IPS-18c (cell line): Measurements from ENCODE around the gene ADAMTS16.

Experiments used
- H3K4me3 ChIP-seq: 2 replicates; pipeline ENCODE4 v1.7.0; 2013; ENCODE audit warnings: low read depth, mild to moderate bottlenecking, low read length, moderate library complexity; ENCODE audit not compliant: insufficient read depth
- H3K9me3 ChIP-seq: one replicate; pipeline ENCODE4 v1.6.1; 2013; ENCODE audit warnings: mild to moderate bottlenecking, low read length, moderate library complexity; ENCODE audit not compliant: control insufficient read depth, insufficient read depth

Gene ADAMTS16

GRCh38 chr5:5308319-5308718 is 168.2 kb downstream of the ADAMTS16 start:
- H3K4me3 ChIP-seq = no peak overlapping the region
- no peaks in the 10 kb centered on the region for H3K9me3 ChIP-seq

DNA sequence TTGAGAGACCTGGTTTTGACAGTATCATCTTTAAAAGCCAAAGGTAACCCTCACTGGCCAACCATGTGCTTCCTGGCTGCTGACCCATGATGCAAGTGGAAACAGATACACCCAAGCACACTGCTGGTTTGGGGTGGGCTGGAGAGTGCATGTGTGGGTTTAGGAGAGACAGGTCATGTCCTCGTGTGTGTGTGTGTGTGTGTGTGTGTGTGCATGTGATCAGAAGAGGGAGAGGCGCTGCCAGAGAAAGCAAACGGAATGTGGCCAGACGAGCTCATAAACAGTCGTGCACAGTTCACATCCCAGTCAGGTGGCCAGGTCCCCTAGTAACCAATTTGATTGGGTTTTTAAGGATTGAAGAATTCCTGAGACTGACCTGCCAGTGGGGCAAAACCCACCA is 169.5 kb downstream of the ADAMTS16 start:
- H3K4me3 ChIP-seq = no peak overlapping the region
- no peaks in the 10 kb centered on the region for H3K9me3 ChIP-seq

GRCh38 chr5:5313101-5313635 is 173.0 kb downstream of the ADAMTS16 start:
- peaks cover 2% of the 10 kb centered on the region for H3K9me3 ChIP-seq
- no peak overlapping the region for H3K4me3 ChIP-seq

DNA sequence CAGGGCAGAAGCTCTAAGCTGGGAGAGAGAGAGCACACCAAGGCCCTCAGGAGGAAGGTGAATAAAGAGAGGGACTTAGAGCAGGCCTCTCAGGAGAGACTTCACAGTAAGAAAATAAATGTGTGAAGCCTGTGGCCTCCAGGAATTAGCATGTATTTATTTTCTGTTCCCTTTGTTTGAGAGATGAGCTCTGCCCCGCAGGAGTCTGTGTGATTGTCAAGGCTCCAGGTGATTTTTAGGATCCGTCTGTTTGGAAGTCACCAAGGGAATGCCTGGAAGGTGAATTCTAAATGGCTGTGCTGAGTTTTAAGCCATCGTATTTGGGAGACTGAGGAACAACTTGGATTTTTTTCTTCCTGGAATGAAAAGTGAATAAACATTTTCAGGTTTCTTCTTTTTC is 174.0 kb downstream of the ADAMTS16 start:
- no peak overlapping the region for H3K4me3 ChIP-seq
- peaks cover 2% of the 10 kb centered on the region for H3K9me3 ChIP-seq

DNA sequence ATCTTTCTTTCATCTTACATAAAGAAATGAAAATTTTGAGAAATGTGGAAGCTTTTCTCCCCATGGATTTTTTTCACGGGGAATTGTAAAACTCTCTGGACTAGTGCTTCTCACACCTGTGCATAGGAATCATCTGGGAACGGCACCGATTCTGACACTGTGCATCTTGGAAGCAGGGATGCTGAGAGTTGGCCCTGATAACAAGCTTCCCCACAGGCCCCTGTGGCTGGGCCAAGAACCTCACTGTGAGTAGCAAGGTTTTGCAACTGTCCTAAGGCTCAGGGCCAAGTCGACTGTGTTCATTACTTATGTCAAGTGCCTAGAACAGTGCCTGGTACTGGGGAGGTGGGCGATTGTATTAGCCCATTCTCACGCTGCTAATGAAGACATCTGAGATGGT is 174.5 kb downstream of the ADAMTS16 start:
- peaks cover 2% of the 10 kb centered on the region for H3K9me3 ChIP-seq
- no peak overlapping the region for H3K4me3 ChIP-seq

- Histone ChIP-seq H3K4me3 (no peak overlapping the region), H3K9me3 (peaks cover 2% of the 10 kb centered on the region)
These were observed 175.2 kb downstream of the ADAMTS16 start for GRCh38 chr5:5315068-5315980.

GRCh38 chr5:5316334-5316733 is 176.2 kb downstream of the ADAMTS16 start:
- Histone ChIP-seq H3K9me3 (peaks cover 2% of the 10 kb centered on the region), H3K4me3 (no peak overlapping the region)

DNA sequence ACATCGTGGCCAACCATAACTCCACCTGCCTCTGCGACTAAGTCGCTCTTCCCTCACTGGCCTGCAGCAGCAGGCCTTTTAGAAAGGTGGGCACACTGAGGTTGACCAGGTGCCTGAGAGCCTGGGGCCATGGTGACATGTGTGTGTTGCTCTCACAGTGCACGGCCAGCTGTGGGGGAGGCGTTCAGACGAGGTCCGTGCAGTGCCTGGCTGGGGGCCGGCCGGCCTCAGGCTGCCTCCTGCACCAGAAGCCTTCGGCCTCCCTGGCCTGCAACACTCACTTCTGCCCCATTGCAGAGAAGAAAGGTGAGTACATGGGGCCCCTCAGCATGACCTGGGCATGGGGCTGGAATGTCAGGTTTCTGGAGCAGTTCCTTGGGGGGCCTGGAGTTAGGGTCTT is 177.8 kb downstream of the ADAMTS16 start:
- Histone ChIP-seq H3K9me3 (peaks cover 2% of the 10 kb centered on the region), H3K4me3 (no peak overlapping the region)

GRCh38 chr5:5318426-5319190 is 178.5 kb downstream of the ADAMTS16 start:
- no peak overlapping the region for H3K4me3 ChIP-seq

GRCh38 chr5:5320062-5320805 is 180.1 kb downstream of the ADAMTS16 start:
- Histone ChIP-seq H3K9me3 (peaks cover 2% of the 10 kb centered on the region), H3K4me3 (no peak overlapping the region)

More at GRCh38 chr5:5318426-5319190, 178.5 kb downstream of the ADAMTS16 start:
- H3K9me3 ChIP-seq = peaks cover 2% of the 10 kb centered on the region

DNA sequence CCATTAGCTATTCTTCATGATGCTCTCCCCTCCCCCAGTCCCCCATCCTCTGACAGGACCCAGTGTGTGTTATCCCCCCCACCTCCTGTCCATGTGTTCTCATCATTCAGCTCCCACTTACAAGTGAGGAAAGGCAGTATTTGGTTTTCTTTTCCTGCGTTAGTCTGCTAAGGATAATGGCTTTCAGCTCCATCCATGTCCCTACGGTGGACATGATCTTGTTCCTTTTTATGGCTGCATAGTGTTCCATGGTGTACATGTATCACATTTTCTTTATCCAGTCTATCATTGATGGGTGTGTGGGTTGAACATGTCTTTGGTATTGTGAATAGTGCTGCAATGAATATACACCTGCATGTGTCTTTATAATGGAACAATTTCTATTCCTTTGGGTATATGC is 181.0 kb downstream of the ADAMTS16 start:
- Histone ChIP-seq H3K4me3 (no peak overlapping the region), H3K9me3 (peaks cover 2% of the 10 kb centered on the region)

- H3K9me3 ChIP-seq = no peaks in the 10 kb centered on the region
- no peak overlapping the region for H3K4me3 ChIP-seq
These were observed 183.4 kb downstream of the ADAMTS16 start for GRCh38 chr5:5323551-5323950.

GRCh38 chr5:5326115-5326758 is 186.1 kb downstream of the ADAMTS16 start:
- H3K9me3 ChIP-seq = no peaks in the 10 kb centered on the region
- no peak overlapping the region for H3K4me3 ChIP-seq

- no peaks in the 10 kb centered on the region for H3K9me3 ChIP-seq
- no peak overlapping the region for H3K4me3 ChIP-seq
These were observed 187.0 kb downstream of the ADAMTS16 start for GRCh38 chr5:5327126-5327525.

DNA sequence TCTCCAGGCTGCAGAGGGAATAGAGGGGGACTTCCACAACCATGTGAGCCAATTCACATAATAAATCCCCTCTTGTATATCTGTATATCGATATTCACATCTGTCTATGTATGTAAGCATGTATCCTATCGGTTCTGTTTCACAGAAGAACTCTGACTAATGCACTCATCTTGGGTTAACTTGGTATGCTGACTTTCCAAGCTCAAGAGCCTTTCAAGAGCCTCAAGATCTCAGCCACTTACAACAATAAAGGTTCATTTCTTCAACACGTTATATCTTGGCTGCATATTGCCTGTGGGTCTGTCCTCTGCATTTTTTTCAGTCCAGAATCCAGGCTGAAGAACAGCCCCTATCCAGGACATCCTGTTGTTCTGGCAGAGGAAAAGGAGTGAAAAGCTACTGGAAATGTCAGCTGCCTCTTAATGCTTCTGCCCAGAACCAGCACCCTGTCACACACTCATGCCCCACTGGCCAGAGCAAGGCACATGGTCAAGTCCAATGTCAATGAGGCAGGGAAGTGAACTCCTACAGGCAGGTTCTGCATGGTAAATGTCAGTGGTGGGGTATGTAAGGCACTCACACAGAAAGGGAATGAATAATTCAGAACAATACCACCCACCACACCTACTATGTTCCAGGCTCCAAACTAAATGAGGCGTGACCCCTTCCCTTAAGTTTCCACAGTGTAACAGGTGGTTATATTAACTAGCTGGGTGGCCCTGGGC is 190.8 kb downstream of the ADAMTS16 start:
- no peaks in the 10 kb centered on the region for H3K9me3 ChIP-seq
- H3K4me3 ChIP-seq = no peak overlapping the region

- Histone ChIP-seq H3K4me3 (no peak overlapping the region), H3K9me3 (no peaks in the 10 kb centered on the region)
These were observed 191.7 kb downstream of the ADAMTS16 start for GRCh38 chr5:5331848-5332247.
